Non-pigmented ciliary epithelial cell (primary cell): ENCODE measurements around the gene FOXB2.
"Not testable (repeated sequence)": the region's sequence is repeated elsewhere in the genome, so short reads cannot be mapped to it uniquely, and the experiment has no call there.

Experiments used
- DNase-seq: peaks from one replicate; pipeline ENCODE4 v3.0.0-alpha.2; 2010; ENCODE audit warnings: low read depth

Gene FOXB2

GRCh38 chr9:77019236-77019925 lies at the start of gene FOXB2:
Gene FOXB2, plus strand, starts transcription at chr9:77019655. Its CDS starts 0 bp downstream, at chr9:77019655.
- no peak for DNase-seq

DNA sequence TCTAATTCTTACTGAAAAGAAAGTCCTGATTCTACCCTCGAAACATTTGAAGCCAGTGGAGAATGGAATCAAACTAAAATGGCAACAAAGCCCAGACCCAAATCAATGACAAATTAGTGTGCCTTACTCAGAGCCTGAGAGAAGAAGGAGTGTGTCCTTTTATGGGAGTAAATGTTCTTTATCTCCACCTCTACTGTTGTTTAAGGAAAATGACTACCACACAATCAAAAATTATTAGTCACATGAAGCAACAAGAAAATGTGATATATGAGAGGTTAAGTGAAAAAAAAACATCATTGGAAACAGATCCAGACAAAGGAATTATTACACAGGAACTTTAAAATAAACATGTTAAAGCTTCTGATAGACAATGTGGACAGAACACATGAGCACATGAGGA lies 49.7 kb upstream of the FOXB2 start:
- no peak for DNase-seq

GRCh38 chr9:76978831-76979230 lies 40.6 kb upstream of the FOXB2 start:
- DNase-seq: not testable (repeated sequence)

DNA sequence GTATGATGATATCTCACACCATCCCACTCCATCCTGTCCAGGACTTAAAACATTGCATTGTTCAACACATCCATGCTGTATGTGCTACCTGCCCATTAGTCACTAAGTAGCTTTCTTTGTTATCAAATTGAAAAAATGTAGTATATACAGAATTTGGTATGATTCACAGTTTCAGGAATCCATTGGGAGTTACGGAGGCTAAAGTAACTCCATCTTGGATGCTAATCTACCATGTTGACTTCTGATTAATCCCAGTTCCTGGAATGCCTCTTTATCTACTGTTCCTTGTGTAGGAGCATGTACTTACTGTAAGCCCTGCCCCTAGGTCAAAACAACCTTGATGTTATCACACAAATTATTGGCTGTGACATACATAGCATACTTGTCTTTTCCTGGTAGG lies 38.9 kb upstream of the FOXB2 start:
- DNase-seq: no peak

GRCh38 chr9:76984486-76984885 lies 35.0 kb upstream of the FOXB2 start:
- no peak for DNase-seq

GRCh38 chr9:76985581-76985980 lies 33.9 kb upstream of the FOXB2 start:
- DNase-seq: no peak

DNA sequence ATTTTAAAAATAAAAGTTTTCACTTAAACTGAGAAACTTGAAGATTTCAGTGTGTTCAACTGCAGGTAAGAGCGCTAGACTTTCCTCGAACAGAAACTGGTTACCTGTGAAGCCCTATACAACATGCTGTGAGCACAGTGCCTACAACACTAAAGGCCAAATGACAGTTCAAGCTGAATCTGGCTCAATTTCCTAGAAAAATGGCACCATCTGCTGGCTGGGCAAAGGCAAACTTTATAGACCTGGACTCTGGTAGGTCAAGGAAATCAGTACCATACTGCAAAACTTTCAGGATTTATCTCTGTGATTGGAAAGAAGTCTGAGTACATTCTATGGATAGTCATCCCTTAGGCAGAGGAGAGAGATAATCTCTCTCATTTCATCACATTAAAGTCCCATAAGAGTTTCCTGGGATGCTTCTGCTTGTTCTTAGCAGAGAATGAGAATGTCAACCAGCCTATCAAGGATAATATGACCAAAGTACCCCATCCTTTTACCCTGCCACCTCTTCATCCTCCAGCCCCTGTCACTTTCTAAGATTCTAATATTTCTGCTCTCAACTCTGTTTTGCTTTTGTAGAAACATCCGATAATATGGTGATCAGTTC lies 31.8 kb upstream of the FOXB2 start:
- no peak for DNase-seq

GRCh38 chr9:76988941-76989340 lies 30.5 kb upstream of the FOXB2 start:
- DNase-seq: no peak

- no peak for DNase-seq
These were observed 30.0 kb upstream of the FOXB2 start for GRCh38 chr9:76989501-76989900.

DNA sequence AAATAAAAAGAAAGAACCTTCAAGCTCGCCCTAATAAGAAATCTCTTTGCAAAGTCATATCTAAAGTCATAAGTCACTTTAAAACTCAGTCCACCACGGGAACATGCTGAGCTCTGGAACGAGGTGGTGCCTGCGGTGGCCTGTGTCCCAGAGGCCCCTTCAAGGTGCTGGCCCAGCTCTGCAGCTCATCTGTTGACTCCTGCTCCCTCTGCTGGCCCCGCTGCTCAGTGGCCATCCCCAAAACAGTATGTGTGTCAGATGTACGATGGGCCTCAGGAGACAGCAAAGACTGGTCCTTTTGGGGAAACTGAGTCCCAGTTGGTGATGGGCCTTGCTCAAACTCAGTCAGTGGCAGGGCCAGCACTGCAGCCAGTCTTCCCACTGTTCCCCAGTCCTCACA lies 22.8 kb upstream of the FOXB2 start:
- DNase-seq: no peak

DNA sequence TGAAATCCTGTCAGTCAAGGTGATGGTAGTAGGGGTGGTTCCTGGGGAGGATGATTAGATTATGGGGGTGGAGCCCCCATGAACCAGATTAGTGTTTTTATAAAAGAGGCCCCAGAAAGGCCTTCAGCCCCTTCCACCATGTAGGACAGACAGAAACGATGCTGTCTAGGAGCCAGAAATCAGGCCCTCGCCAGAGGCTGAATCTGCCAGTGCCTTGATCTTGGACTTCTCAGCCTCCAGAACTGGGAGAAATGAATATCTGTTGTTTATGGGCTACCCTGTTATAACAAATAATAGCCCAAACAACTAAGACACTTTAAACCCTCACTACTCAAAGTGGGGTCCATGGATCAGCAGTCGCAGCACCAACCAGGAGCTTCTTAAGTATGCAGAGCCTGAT lies 20.2 kb upstream of the FOXB2 start:
- DNase-seq: no peak

DNA sequence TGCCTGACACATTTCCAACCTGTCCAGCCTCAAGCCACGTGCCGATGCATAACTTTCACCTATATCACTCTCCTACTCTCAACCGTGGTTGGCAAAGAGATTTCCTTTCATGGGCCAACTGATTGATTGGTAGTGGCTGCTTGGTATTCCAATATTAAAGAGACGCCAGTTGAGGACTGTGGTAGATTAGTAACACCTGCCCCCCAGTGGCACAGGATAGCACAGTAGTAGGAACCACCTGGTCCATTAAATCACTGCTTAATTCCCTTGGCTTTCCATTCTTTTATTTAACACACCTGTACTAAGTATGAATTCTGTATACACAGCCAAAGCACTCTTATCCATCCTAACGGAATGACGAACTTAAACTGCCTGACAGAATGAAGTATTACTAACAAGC lies 19.1 kb upstream of the FOXB2 start:
- no peak for DNase-seq

GRCh38 chr9:77003366-77003765 lies 16.1 kb upstream of the FOXB2 start:
- no peak for DNase-seq

DNA sequence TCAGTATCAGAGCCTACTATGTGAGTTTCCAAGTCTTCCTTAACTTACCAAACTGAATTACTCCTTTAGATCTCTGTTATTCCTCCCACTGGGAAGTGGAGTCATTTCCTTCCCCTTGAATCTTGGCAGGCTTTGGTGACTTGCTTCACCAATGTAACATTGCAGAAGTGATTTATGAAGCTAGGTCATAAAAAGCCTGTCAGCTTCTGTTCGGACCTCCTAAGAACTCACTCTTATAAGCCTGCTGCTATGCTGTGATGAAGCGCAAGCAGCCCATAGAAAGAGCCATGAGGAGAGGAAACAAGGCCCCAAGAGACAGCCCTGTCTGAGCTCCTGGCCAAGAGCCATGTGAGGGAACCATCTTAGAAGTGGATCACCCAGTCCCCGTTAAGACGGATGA lies 14.2 kb upstream of the FOXB2 start:
- DNase-seq: no peak

DNA sequence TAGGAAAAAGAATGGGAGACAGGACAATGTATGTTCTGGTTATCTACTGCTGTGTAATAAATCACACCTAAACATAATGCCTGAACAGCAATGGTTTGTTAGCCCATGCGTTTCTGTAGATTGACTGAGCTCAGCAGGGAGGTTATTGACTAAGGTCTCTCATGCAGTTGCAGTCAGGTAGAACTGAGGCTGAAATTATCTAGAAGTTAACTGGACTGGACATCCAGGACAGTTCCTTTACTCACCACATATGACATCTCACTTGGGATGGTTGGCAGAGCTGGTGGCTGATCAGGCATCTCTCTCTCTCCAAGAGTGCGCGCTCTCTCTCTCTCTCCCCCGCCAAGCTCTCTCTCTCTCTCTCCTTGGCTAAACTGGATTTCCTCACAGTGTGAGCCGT lies 8.9 kb upstream of the FOXB2 start:
- DNase-seq: no peak

DNA sequence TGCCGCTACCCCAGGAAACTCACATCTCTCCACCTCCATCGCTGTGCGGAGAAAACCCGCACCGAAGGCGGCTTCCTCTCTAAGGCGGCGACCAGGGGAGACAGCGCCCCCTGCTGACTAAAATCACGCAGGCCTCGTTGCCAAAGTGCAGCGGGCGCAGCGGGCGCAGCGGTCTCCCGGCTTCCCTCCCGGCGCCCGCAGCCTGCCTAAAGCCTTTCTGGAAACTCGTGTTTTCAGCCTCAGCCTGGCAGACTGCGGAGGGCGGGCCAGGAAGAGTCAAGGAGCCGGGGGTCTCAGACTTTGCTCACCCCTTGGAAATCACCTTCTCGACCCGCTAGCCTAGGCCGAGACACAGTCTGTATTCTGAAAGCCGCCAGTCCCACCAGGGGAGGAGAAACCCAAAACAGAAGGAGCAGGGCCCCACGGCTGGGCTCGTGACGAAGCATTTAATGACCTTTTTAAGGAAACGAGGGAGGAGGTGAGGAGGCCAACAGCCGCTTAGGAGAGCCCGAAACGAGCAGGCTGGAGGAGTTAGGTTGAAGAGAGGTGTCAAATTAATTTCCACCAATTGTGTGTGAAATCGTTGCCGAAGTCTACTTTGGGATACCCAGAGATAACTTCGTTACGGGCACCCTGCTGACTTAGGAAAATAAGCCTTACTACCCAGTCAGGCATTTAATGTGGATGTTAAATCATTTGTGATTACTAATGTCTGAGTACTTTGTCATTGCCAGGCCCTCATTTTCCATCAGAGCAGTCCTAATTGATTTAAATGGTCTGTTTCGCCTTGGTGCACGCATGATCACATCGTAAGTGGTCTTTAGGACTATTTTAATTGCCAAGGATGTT lies 7.3 kb upstream of the FOXB2 start:
- DNase-seq: no peak

GRCh38 chr9:77013206-77013931 lies 6.1 kb upstream of the FOXB2 start:
- no peak for DNase-seq

DNA sequence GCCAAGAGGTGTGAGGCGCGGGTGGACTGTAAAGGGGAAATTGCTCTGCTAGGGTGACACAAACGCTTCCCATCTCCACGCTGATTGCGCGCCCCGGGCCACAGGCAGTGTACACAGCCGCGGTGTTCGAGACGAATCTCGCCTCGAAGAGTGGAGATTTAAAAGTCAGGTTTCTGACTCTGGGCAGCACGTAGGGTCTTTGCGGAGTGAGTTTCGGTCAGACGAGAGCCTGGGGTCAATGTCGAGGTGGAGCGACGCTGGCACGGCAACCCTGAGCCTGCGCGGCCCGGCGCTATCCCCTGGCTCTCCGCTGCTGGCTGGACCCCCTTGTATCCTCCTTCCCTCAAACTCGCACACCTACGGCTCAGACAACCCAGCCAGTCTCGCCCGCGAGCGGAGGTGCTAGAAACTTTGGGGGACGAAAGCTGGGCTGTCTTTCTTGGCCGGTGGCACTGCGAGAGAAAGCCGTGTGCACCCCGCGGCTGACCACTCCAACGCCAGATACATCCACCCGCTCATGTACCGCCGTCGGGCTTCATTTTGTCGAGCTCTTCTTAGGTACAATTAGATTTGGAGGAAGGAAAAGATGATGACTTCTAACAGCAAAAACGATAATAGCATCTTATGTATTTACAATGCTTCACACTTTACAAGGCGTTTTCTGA lies 5.4 kb upstream of the FOXB2 start:
- DNase-seq: no peak

- no peak for DNase-seq
These were observed 4.7 kb upstream of the FOXB2 start for GRCh38 chr9:77014597-77015263.

DNA sequence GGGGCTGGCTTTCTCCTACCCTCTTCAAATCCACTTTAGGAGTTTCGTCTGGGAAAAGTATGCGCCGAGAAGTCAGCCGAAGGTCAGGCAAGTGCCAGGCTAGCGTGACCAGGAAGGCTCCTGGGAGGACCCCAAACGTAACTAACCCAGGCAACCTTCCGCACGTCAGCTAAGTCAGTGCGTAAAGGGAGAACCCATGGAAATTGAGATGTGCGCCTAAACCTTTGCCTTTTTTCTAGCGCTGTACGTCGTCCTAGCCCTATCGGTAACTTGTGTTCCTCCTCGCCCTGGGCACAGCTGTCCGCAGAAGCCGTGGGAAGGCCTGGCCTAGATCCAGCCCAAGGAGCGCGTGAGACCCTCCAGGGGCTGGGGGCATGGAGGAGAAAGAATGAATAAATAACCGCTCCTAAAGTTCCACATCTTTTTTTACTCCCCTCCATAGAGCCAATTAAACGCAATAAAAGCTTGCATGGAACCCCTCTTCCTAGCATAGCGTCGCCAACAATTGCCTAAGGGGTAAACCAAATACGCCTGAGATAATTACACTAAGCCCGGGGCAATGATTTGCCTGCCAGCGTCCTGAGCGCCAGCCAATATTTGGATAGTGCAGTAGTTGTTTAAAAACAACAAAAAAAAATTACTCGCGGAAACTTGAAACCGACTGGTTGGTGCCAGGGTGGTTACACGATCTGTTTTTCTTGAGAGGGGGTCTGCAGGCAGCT lies 4.0 kb upstream of the FOXB2 start:
- DNase-seq: no peak

- DNase-seq: no peak
These were observed 3.3 kb upstream of the FOXB2 start for GRCh38 chr9:77016121-77016525.
